Measurements from ENCODE around the gene MORF4L1.

DNA sequence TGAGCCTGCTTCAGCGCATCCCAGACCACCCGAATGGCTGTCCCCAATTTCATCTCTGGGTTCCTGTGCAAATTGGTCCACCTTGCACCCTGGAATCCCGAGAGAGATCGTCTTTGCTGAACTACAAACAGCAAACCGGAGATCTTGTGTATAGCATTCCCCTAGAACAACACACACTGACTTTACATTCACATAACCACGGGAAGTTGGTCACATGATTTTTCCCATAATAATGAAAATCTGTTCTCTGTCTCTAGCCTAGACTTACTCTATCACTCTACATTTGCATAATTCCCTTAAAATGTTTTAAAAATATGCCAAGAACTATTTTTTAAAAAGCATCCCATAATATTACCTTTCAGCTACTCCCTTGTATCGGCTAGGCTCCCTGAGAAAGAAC lies 37.6 kb downstream of the MORF4L1 start:
- TF ChIP-seq, protein P1, sequence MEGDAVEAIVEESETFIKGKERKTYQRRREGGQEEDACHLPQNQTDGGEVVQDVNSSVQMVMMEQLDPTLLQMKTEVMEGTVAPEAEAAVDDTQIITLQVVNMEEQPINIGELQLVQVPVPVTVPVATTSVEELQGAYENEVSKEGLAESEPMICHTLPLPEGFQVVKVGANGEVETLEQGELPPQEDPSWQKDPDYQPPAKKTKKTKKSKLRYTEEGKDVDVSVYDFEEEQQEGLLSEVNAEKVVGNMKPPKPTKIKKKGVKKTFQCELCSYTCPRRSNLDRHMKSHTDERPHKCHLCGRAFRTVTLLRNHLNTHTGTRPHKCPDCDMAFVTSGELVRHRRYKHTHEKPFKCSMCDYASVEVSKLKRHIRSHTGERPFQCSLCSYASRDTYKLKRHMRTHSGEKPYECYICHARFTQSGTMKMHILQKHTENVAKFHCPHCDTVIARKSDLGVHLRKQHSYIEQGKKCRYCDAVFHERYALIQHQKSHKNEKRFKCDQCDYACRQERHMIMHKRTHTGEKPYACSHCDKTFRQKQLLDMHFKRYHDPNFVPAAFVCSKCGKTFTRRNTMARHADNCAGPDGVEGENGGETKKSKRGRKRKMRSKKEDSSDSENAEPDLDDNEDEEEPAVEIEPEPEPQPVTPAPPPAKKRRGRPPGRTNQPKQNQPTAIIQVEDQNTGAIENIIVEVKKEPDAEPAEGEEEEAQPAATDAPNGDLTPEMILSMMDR (conservative IDR thresholded peaks at IDR 0.05; ENCODE audit: low read length) = no peak
- no peak for TF ChIP-seq EZH2phosphoT487 (IDR thresholded peaks at IDR 0.05; ENCODE audit: borderline replicate concordance)
